Natural killer cell (primary cell): ENCODE data around the gene IL17RD. TPM values are rescaled to one million over a fixed set of nuclear protein-coding genes. Genes with fewer than 3 reads are reported as not detected.
A peak's percentile ranks its signal among the peaks of the same experiment; 100 is the strongest.

ENCODE experiments used
- ATAC-seq, 3 donors: fragments of 150-1000 bp in 2 of 3; fragments of 200-7000 bp in 1 of 3; cut with Tn5 transposase; 1 replicate in 1 of 3; 2 replicates in 2 of 3; pipeline ENCODE4 v1.10.0; 2021; ENCODE audit warnings: mild to moderate bottlenecking in 2 of 3, moderate library complexity in 2 of 3
- DNase-seq, 2 donors: peaks; one replicate each; pipeline versions ENCODE4 v3.0.0 to v3.0.0-alpha.2; 2013 to 2021; ENCODE audit warnings: mixed read lengths in 1 of 2
- H3K27ac ChIP-seq: one replicate; pipeline ENCODE4 v1.5.1; 2013; ENCODE audit warnings: mild to moderate bottlenecking, low read length
- H3K27me3 ChIP-seq: one replicate; pipeline ENCODE4 v1.6.1; 2013; ENCODE audit warnings: low read length; ENCODE audit not compliant: control insufficient read depth, insufficient read depth
- H3K36me3 ChIP-seq: one replicate; pipeline ENCODE4 v1.6.1; 2013; ENCODE audit warnings: low read length; ENCODE audit not compliant: control insufficient read depth, insufficient read depth
- H3K4me1 ChIP-seq: one replicate; pipeline ENCODE4 v1.6.1; 2013; ENCODE audit warnings: low read length; ENCODE audit not compliant: control insufficient read depth, insufficient read depth
- H3K4me3 ChIP-seq: one replicate; pipeline ENCODE4 v1.5.1; 2013; ENCODE audit warnings: low read length
- H3K9me3 ChIP-seq: one replicate; pipeline ENCODE4 v1.6.1; 2013; ENCODE audit warnings: low read length; ENCODE audit not compliant: control insufficient read depth, insufficient read depth
- H3K27ac Mint-ChIP-seq, 2 donors: one replicate each; pipeline ENCODE4 v1.8.0; 2022; ENCODE audit warnings: mild to moderate bottlenecking in 2 of 2, mixed read lengths in 2 of 2, moderate library complexity in 1 of 2
- H3K27me3 Mint-ChIP-seq, 2 donors: one replicate each; pipeline ENCODE4 v1.8.0; 2022; ENCODE audit warnings: low read depth in 2 of 2, mixed read lengths in 2 of 2
- H3K36me3 Mint-ChIP-seq: one replicate; pipeline ENCODE4 v1.8.0; 2022; ENCODE audit warnings: mixed read lengths
- H3K4me1 Mint-ChIP-seq, 2 donors: one replicate each; pipeline ENCODE4 v1.8.0; 2022; ENCODE audit warnings: mixed read lengths in 2 of 2
- H3K4me3 Mint-ChIP-seq: one replicate; pipeline ENCODE4 v1.8.0; 2022; ENCODE audit warnings: mild to moderate bottlenecking, moderate library complexity, mixed read lengths
- H3K9me3 Mint-ChIP-seq, 2 donors: one replicate each; pipeline ENCODE4 v1.8.0; 2022; ENCODE audit warnings: mixed read lengths in 2 of 2
- whole genome bisulfite sequencing: methylation state at CpG from one replicate; pipeline ENCODE4 v1.1.7; 2013; ENCODE audit warnings: missing lambda C conversion rate; ENCODE audit not compliant: insufficient coverage; 5-methylcytosine and 5-hydroxymethylcytosine counted together
- intact Hi-C: fragments of 100-400 bp; cut with micrococcal nuclease; formaldehyde crosslinking; loops from one replicate; pipeline ENCODE4 v1.14.2; 2022
- total RNA-seq, 4 donors: library from RNA; stranded (reverse); fragments of 120-200 nt in 1 of 4; gene quantifications; one replicate each; pipeline versions ENCODE4 v1.2.3 to v1.2.4, GENCODE V29; 2013 to 2022
- TF ChIP-seq, protein P1 (sequence below): fragments of 200-600 bp; IDR thresholded peaks from one replicate; pipeline ENCODE4 v1.8.0; 2022; ENCODE audit warnings: antibody characterized with exemption

IL17RD gene
- total RNA-seq, 3 donors from 2014 or later (not counting 1 experiment from before 2014, with no cell fraction given) = 0.05 to 0.08 TPM; not detected in 1

DNA sequence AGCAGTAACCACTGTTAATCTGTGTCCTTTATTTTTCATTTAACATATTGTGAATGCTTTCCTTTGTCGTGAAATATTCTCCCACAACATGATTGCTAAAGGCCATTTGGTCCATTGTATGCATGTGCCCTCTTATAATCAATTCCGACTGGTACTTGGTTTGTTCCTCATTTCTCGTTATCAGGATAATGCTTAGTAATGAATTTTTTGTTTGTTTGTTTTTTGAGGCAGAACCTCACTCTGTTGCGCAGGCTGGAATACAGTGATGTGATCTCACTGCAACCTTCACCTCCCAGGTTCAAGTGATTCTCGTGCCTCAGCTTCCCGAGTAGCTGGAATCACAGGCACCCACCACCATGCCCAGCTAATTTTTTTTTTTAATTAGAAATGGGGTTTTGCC, 82.7 kb downstream of the IL17RD start:
- TF ChIP-seq, protein P1, sequence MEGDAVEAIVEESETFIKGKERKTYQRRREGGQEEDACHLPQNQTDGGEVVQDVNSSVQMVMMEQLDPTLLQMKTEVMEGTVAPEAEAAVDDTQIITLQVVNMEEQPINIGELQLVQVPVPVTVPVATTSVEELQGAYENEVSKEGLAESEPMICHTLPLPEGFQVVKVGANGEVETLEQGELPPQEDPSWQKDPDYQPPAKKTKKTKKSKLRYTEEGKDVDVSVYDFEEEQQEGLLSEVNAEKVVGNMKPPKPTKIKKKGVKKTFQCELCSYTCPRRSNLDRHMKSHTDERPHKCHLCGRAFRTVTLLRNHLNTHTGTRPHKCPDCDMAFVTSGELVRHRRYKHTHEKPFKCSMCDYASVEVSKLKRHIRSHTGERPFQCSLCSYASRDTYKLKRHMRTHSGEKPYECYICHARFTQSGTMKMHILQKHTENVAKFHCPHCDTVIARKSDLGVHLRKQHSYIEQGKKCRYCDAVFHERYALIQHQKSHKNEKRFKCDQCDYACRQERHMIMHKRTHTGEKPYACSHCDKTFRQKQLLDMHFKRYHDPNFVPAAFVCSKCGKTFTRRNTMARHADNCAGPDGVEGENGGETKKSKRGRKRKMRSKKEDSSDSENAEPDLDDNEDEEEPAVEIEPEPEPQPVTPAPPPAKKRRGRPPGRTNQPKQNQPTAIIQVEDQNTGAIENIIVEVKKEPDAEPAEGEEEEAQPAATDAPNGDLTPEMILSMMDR = no peak
- DNase-seq (no peak), ATAC-seq (no peak)
- Mint-ChIP-seq H3K4me1 (peaks cover 0 to 5% of the 10 kb centered on the region in 2 donors), H3K27ac (no peak overlapping the region), H3K36me3 (no peaks in the 10 kb centered on the region), H3K4me3 (no peak overlapping the region), H3K27me3 (peaks cover 18 to 23% of the 10 kb centered on the region in 2 donors), H3K9me3 (no peaks in the 10 kb centered on the region)
- peaks cover 16% of the 10 kb centered on the region for H3K4me1 ChIP-seq
- no peak overlapping the region for H3K4me3 ChIP-seq
- intact Hi-C loops = no loop called here
- H3K27ac ChIP-seq = no peak overlapping the region
- WGBS = 96% methylated on average over 6 of the region's 6 CpGs
- H3K9me3 ChIP-seq = no peaks in the 10 kb centered on the region
- no peaks in the 10 kb centered on the region for H3K36me3 ChIP-seq
- peaks cover 16% of the 10 kb centered on the region for H3K27me3 ChIP-seq

DNA sequence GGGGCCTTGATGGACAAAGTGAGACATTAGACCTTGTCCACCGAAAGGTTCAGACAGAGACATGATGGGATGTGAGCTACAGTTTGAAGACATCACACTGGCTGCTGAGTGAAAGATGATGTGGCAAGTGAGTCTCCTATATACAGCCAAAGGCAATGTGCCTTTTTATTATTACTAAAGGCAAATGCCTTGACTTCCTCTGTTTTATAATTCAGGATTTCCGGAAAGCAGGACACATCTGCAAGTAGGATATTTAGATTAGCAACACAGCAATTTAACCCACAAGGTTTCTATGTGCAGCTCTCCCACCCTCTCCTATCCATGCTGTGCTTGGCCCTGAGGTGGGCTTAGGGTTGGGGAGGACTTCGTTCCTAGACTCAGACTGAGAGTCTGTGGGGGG, 84.0 kb downstream of the IL17RD start:
- no peak overlapping the region for H3K27ac Mint-ChIP-seq
- Histone ChIP-seq H3K9me3 (no peaks in the 10 kb centered on the region), H3K4me1 (peaks cover 16% of the 10 kb centered on the region), H3K36me3 (no peaks in the 10 kb centered on the region), H3K27ac (no peak overlapping the region), H3K4me3 (no peak overlapping the region), H3K27me3 (peaks cover 20% of the 10 kb centered on the region)
- H3K4me3 Mint-ChIP-seq = no peak overlapping the region
- intact Hi-C loops = no loop called here
- H3K36me3 Mint-ChIP-seq = no peaks in the 10 kb centered on the region
- H3K27me3 Mint-ChIP-seq = peaks cover 31 to 35% of the 10 kb centered on the region in 2 donors
- ATAC-seq = no peak
- TF ChIP-seq, protein P1 = no peak
- peaks cover 0 to 5% of the 10 kb centered on the region in 2 donors for H3K4me1 Mint-ChIP-seq
- no peak for DNase-seq
- 74% methylated on average over 3 of the region's 3 CpGs for WGBS
- H3K9me3 Mint-ChIP-seq = no peaks in the 10 kb centered on the region

DNA sequence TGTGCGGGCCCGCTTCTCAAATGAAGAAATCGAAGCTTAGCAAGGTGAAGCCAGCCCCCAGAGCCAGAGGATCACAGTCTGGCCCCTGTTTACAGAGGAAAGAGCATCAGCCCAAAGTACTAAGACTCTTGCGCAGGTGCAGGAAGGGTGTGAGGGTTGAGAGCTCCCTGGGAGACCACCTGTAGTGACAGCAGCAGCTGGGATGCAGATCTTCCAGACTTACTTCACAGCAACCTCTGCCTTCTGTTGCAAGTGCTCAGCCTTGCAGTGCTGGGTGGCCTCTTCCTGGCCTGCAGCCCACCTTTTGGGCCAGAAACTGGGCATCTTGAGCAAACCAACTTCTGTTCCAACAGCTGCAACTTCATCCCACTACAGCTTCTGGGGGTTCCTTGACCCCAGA, 85.0 kb downstream of the IL17RD start:
- Mint-ChIP-seq H3K4me1 (peaks cover 0 to 5% of the 10 kb centered on the region in 2 donors), H3K27me3 (peaks cover 39 to 41% of the 10 kb centered on the region in 2 donors), H3K9me3 (no peaks in the 10 kb centered on the region), H3K4me3 (peak overlapping the region; percentile 75), H3K27ac (no peak overlapping the region), H3K36me3 (no peaks in the 10 kb centered on the region)
- Histone ChIP-seq H3K4me1 (peaks cover 16% of the 10 kb centered on the region), H3K27ac (no peak overlapping the region), H3K4me3 (no peak overlapping the region), H3K27me3 (peaks cover 20% of the 10 kb centered on the region), H3K9me3 (no peaks in the 10 kb centered on the region), H3K36me3 (no peaks in the 10 kb centered on the region)
- TF ChIP-seq, protein P1 = no peak
- ATAC-seq = no peak
- WGBS = 98% methylated on average over 4 of the region's 4 CpGs
- DNase-seq = no peak
- intact Hi-C loops = no loop called here

DNA sequence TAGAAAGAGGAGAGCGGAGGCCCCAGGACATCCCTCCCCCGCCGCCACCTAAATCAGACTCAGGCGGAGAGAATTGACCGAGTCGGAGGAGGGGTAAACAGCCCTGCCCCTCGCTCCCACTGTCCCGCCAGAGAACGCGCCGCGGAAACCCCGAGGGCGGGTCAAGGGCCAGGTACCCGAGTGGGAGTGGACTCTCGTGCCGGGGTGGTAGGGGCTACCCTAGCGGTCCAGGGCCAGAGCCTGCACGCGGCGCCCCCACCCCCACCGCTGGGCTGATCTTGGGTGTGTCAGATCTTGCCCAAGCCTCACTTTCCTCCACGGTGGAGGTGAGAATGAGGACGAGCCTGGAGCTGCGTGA, 85.7 kb downstream of the IL17RD start:
- Mint-ChIP-seq H3K36me3 (no peaks in the 10 kb centered on the region), H3K27me3 (peaks cover 45 to 47% of the 10 kb centered on the region in 2 donors), H3K4me1 (peaks cover 0 to 5% of the 10 kb centered on the region in 2 donors), H3K27ac (no peak overlapping the region), H3K4me3 (no peak overlapping the region), H3K9me3 (no peaks in the 10 kb centered on the region)
- no peaks in the 10 kb centered on the region for H3K36me3 ChIP-seq
- peaks cover 16% of the 10 kb centered on the region for H3K4me1 ChIP-seq
- intact Hi-C loops = no loop called here
- no peak for DNase-seq
- TF ChIP-seq, protein P1 = no peak
- H3K27me3 ChIP-seq = peaks cover 20% of the 10 kb centered on the region
- 22% methylated on average over 25 of the region's 25 CpGs for whole genome bisulfite sequencing
- no peak overlapping the region for H3K27ac ChIP-seq
- no peak overlapping the region for H3K4me3 ChIP-seq
- ATAC-seq = no peak
- H3K9me3 ChIP-seq = no peaks in the 10 kb centered on the region
